PC-3 (cell line): Measurements from ENCODE around the gene PRXL2A. TPM values are rescaled to one million over a fixed set of nuclear protein-coding genes. Genes with fewer than 3 reads are reported as not detected.

Source experiments
- ATAC-seq: fragments of 200-7000 bp; cut with Tn5 transposase; 2 replicates; pipeline ENCODE4 v1.9.1; 2020; ENCODE audit warnings: mild to moderate bottlenecking, moderate library complexity
- BruUV-seq: library from RNA; stranded (reverse); fragments of 400-500 nt; replicated peaks from 2 replicates; lab custom pipeline; 2021; lab: Mats Ljungman, UMichigan
- CTCF ChIA-PET: fragments of 300-600 bp; sonication (Branson Sonifier 250); formaldehyde crosslinking; loops from one replicate; lab custom pipeline; 2022; ENCODE audit warnings: antibody characterized with exemption; lab: Charles Lee
- POLR2A ChIA-PET: fragments of 300-600 bp; sonication (Branson Sonifier 250); formaldehyde crosslinking; loops from one replicate; lab custom pipeline; 2022; ENCODE audit warnings: antibody characterized with exemption; ENCODE audit not compliant: unreplicated experiment; lab: Charles Lee
- DNase-seq: peaks from one replicate; pipeline ENCODE4 v3.0.0-alpha.2; 2015
- H2AFZ ChIP-seq: fragments of 300-600 bp; sonication (generic); 2 replicates; pipeline ENCODE4 v1.6.0; 2016; ENCODE audit warnings: antibody characterized with exemption, low read length
- H3F3A ChIP-seq: fragments of 300-600 bp; sonication (generic); one replicate; pipeline ENCODE4 v1.6.0; 2017; ENCODE audit warnings: antibody characterized with exemption, low read length, control low read depth, mild to moderate bottlenecking; ENCODE audit not compliant: unreplicated experiment
- H3K27ac ChIP-seq: fragments of 300-600 bp; sonication (generic); 2 replicates; pipeline ENCODE4 v1.5.1; 2016; ENCODE audit warnings: mild to moderate bottlenecking, low read length
- H3K27me3 ChIP-seq: fragments of 300-600 bp; sonication (generic); 2 replicates; pipeline ENCODE4 v1.6.1; 2016; ENCODE audit warnings: low read length, mixed read lengths
- H3K36me3 ChIP-seq: fragments of 300-600 bp; sonication (generic); 2 replicates; pipeline ENCODE4 v1.6.1; 2016; ENCODE audit warnings: low read depth, mixed run types, low read length, mixed read lengths
- H3K4me1 ChIP-seq: fragments of 300-600 bp; sonication (generic); 2 replicates; pipeline ENCODE4 v1.5.1; 2016; ENCODE audit warnings: low read length; ENCODE audit not compliant: insufficient read depth
- H3K4me2 ChIP-seq: fragments of 300-600 bp; sonication (generic); 2 replicates; pipeline ENCODE4 v1.6.0; 2016; ENCODE audit warnings: low read length
- H3K4me3 ChIP-seq: fragments of 300-600 bp; sonication (generic); 2 replicates; pipeline ENCODE4 v1.5.1; 2016; ENCODE audit warnings: mild to moderate bottlenecking, low read length, mixed read lengths
- H3K79me2 ChIP-seq: fragments of 300-600 bp; sonication (generic); 2 replicates; pipeline ENCODE4 v1.6.1; 2017; ENCODE audit warnings: low read length, mixed read lengths
- H3K9ac ChIP-seq: fragments of 300-600 bp; sonication (generic); 2 replicates; pipeline ENCODE4 v1.6.0; 2016; ENCODE audit warnings: mild to moderate bottlenecking, low read length
- H3K9me2 ChIP-seq: fragments of 300-600 bp; sonication (generic); replicated peaks from 2 replicates; pipeline ENCODE4 v1.6.1; 2016; ENCODE audit warnings: mixed run types, low read length, mixed read lengths
- H3K9me3 ChIP-seq: fragments of 300-600 bp; sonication (generic); 2 replicates; pipeline ENCODE4 v1.6.1; 2016; ENCODE audit warnings: low read length, mixed read lengths
- H4K20me1 ChIP-seq: fragments of 300-600 bp; sonication (generic); 2 replicates; pipeline ENCODE4 v1.6.1; 2016; ENCODE audit warnings: low read length, mixed read lengths
- CTCF ChIP-seq: fragments of 300-600 bp; sonication (generic); conservative IDR thresholded peaks from 2 replicates; pipeline ENCODE4 v1.5.1; 2017; ENCODE audit warnings: antibody characterized with exemption, low read depth, mild to moderate bottlenecking, low read length
- EZH2 ChIP-seq: fragments of 300-600 bp; sonication (generic); IDR thresholded peaks from one replicate; pipeline ENCODE4 v1.6.1; 2017; ENCODE audit warnings: antibody characterized with exemption, mild to moderate bottlenecking, low read length; ENCODE audit not compliant: unreplicated experiment
- EZH2phosphoT487 ChIP-seq: fragments of 300-600 bp; sonication (generic); IDR thresholded peaks from 2 replicates; pipeline ENCODE4 v1.6.1; 2018; ENCODE audit warnings: mild to moderate bottlenecking, antibody characterized with exemption, low read length, borderline replicate concordance
- intact Hi-C: fragments of 100-400 bp; cut with micrococcal nuclease; formaldehyde crosslinking; loops from 2 replicates; pipeline ENCODE4 v1.9.0; 2023
- total RNA-seq: library from RNA; depleted of rRNA; stranded (reverse); fragments of >200 nt; gene quantifications from 2 replicates; pipeline ENCODE4 v1.2.3, GENCODE V29; 2014

PRXL2A gene
- total RNA-seq, 1 experiment from 2014 or later: not detected

DNA sequence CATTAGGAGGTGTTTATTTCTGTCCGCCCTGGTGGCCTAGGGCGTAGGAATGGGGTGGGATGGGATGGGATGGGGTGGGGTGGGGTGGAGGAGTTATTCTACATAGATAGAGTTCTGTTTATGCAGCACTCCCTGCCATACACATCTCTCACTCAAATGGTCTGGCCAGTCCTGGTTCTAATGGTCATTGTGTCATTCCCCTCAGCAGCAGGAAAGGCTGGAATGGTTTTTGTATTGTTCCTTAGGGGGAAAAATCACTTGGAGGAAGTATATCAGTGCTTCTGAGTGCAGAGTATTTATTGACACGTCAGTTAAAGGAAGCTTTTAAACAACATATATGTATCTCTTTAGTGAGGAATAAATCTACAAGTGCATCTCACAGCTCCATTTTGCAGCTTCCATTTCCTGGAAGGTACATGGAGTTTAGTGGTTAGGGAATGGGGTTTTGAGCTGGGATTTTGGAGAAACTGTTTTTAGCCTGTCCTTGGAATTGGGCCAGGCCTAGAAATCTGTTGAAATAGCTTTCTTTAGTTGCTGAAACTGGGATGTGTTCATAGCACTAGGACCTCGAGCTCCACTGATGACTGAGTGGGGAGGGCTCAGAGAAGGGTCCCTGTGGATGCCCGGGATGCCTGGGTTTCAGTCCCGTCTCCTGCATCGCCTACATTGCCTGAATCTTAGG is 54.1 kb downstream of the PRXL2A start:
- intact Hi-C loops: no loop called here
- no peak overlapping the region for H3K4me2 ChIP-seq
- H3K79me2 ChIP-seq: no peaks in the 10 kb centered on the region
- H3K27me3 ChIP-seq: no peaks in the 10 kb centered on the region
- no peaks in the 10 kb centered on the region for H4K20me1 ChIP-seq
- H3K27ac ChIP-seq: no peak overlapping the region
- ATAC-seq (no peak), DNase-seq (no peak)
- no peaks in the 10 kb centered on the region for H3K4me1 ChIP-seq
- ChIA-PET POLR2A (no interaction called here), CTCF (no interaction called here)
- H3K9me2 ChIP-seq: no peaks in the 10 kb centered on the region
- H3K36me3 ChIP-seq: no peaks in the 10 kb centered on the region
- H3K9me3 ChIP-seq: no peaks in the 10 kb centered on the region
- H3F3A ChIP-seq: no peaks in the 10 kb centered on the region
- BruUV-seq: no TSS peak
- no peak overlapping the region for H3K9ac ChIP-seq
- H3K4me3 ChIP-seq: no peak overlapping the region
- H2AFZ ChIP-seq: no peak overlapping the region
- TF ChIP-seq CTCF (no peak), EZH2phosphoT487 (no peak), EZH2 (no peak)

- no peaks in the 10 kb centered on the region for H3K9me2 ChIP-seq
- no peaks in the 10 kb centered on the region for H3K4me1 ChIP-seq
- BruUV-seq: no TSS peak
- H3K4me2 ChIP-seq: no peak overlapping the region
- no peaks in the 10 kb centered on the region for H3K9me3 ChIP-seq
- no peaks in the 10 kb centered on the region for H3F3A ChIP-seq
- no peak overlapping the region for H3K4me3 ChIP-seq
- ChIA-PET CTCF (no interaction called here), POLR2A (no interaction called here)
- H3K79me2 ChIP-seq: no peaks in the 10 kb centered on the region
- no peak overlapping the region for H3K27ac ChIP-seq
- TF ChIP-seq EZH2phosphoT487 (no peak), EZH2 (no peak), CTCF (no peak)
- no peak for DNase-seq
- no peak for ATAC-seq
- no peak overlapping the region for H2AFZ ChIP-seq
- H3K27me3 ChIP-seq: no peaks in the 10 kb centered on the region
- H4K20me1 ChIP-seq: no peaks in the 10 kb centered on the region
- H3K9ac ChIP-seq: no peak overlapping the region
- no peaks in the 10 kb centered on the region for H3K36me3 ChIP-seq
- intact Hi-C loops: no loop called here
These were observed 54.8 kb downstream of the PRXL2A start for GRCh38 chr10:80462981-80463741.

DNA sequence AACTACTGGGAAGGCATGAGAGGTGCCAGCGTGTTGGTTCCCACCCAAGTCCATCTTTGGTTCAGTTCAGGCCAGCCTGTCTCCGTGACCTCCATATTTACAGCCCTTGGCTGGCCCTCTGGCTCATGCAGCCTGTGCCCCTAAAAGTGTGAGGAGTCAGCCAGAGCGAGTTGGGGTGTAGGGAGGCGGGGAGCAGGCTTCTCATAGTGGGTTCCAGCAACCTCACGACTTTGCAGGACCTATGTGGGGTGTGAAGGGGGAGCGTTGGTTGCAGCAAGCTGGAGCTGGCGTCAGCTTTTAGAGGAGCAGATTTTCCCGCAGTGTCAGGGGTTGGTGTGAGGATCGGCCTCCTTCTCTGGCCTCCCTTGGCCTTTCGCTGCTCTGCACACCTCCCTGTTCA is 55.5 kb downstream of the PRXL2A start:
- CTCF ChIA-PET: no interaction called here
- Histone ChIP-seq H2AFZ (no peak overlapping the region), H3K4me2 (no peak overlapping the region), H3K27ac (no peak overlapping the region), H3F3A (no peaks in the 10 kb centered on the region), H3K9me2 (no peaks in the 10 kb centered on the region), H3K79me2 (no peaks in the 10 kb centered on the region), H3K27me3 (no peaks in the 10 kb centered on the region), H3K36me3 (no peaks in the 10 kb centered on the region), H4K20me1 (no peaks in the 10 kb centered on the region), H3K4me1 (no peaks in the 10 kb centered on the region), H3K4me3 (no peak overlapping the region), H3K9me3 (no peaks in the 10 kb centered on the region), H3K9ac (no peak overlapping the region)
- POLR2A ChIA-PET: no interaction called here
- intact Hi-C loops: no loop called here
- BruUV-seq: no TSS peak
- ATAC-seq (no peak), DNase-seq (no peak)
- TF ChIP-seq CTCF (no peak), EZH2 (no peak), EZH2phosphoT487 (no peak)
